ENCODE results near the gene RMND5B.

RMND5B gene

GRCh38 chr5:178114325-178115135, 16.3 kb upstream of the RMND5B start:
- no peak for TF ChIP-seq CTCF (IDR thresholded peaks at IDR 0.05; ENCODE audit: insufficient read depth, low read length, poor library complexity, severe bottlenecking)
- Histone ChIP-seq H3K4me3 (replicated peaks; ENCODE audit: low read depth, low read length) (peak overlapping the region; percentile 78), H3K27me3 (replicated peaks; ENCODE audit: control insufficient read depth, insufficient read depth, low read length) (no peaks in the 10 kb centered on the region)

GRCh38 chr5:178115136-178115813, 15.5 kb upstream of the RMND5B start:
- TF ChIP-seq CTCF (IDR thresholded peaks at IDR 0.05; ENCODE audit: insufficient read depth, low read length, poor library complexity, severe bottlenecking), result no peak
- peak overlapping the region; percentile 78 for H3K4me3 ChIP-seq (replicated peaks; ENCODE audit: low read depth, low read length)
- H3K27me3 ChIP-seq (replicated peaks; ENCODE audit: control insufficient read depth, insufficient read depth, low read length), result no peaks in the 10 kb centered on the region
- no peaks in the 10 kb centered on the region; the same call in 1 of the 2 replicates for H3K36me3 ChIP-seq (ENCODE audit: control insufficient read depth, insufficient read depth, low read length)
- DNase-seq (ENCODE audit: extremely low read depth, insufficient read length), result no peak

More at GRCh38 chr5:178114325-178115135, 16.3 kb upstream of the RMND5B start:
- peak; percentile 46 for DNase-seq (ENCODE audit: extremely low read depth, insufficient read length)
- H3K36me3 ChIP-seq (ENCODE audit: control insufficient read depth, insufficient read depth, low read length), result no peaks in the 10 kb centered on the region

- no peak for DNase-seq (ENCODE audit: extremely low read depth, insufficient read length)
- no peak for TF ChIP-seq CTCF (IDR thresholded peaks at IDR 0.05; ENCODE audit: insufficient read depth, low read length, poor library complexity, severe bottlenecking)
- Histone ChIP-seq H3K4me3 (replicated peaks; ENCODE audit: low read depth, low read length) (peak overlapping the region; percentile 78), H3K36me3 (ENCODE audit: control insufficient read depth, insufficient read depth, low read length) (no peaks in the 10 kb centered on the region; the same call in 1 of the 2 replicates), H3K27me3 (replicated peaks; ENCODE audit: control insufficient read depth, insufficient read depth, low read length) (no peaks in the 10 kb centered on the region)
These were observed 15.0 kb upstream of the RMND5B start for GRCh38 chr5:178115814-178116142.

- no peak for TF ChIP-seq CTCF (IDR thresholded peaks at IDR 0.05; ENCODE audit: insufficient read depth, low read length, poor library complexity, severe bottlenecking)
- DNase-seq (ENCODE audit: extremely low read depth, insufficient read length), result peak; percentile 83
- H3K36me3 ChIP-seq (ENCODE audit: control insufficient read depth, insufficient read depth, low read length), result no peaks in the 10 kb centered on the region; the same call in 1 of the 2 replicates
- peak overlapping the region; percentile 78 for H3K4me3 ChIP-seq (replicated peaks; ENCODE audit: low read depth, low read length)
- H3K27me3 ChIP-seq (replicated peaks; ENCODE audit: control insufficient read depth, insufficient read depth, low read length), result no peaks in the 10 kb centered on the region
These were observed 14.5 kb upstream of the RMND5B start for GRCh38 chr5:178116143-178116885.

- DNase-seq (ENCODE audit: extremely low read depth, insufficient read length), result peak; percentile 63
- peaks cover 5% of the 10 kb centered on the region for H3K36me3 ChIP-seq (ENCODE audit: control insufficient read depth, insufficient read depth, low read length)
These were observed 12.7 kb upstream of the RMND5B start for GRCh38 chr5:178117923-178118701.

More at GRCh38 chr5:178117923-178118701, 12.7 kb upstream of the RMND5B start:
- Histone ChIP-seq H3K4me3 (replicated peaks; ENCODE audit: low read depth, low read length) (peak overlapping the region; percentile 5; the same call in 1 of the 2 replicates), H3K27me3 (replicated peaks; ENCODE audit: control insufficient read depth, insufficient read depth, low read length) (no peaks in the 10 kb centered on the region)
- TF ChIP-seq CTCF (IDR thresholded peaks at IDR 0.05; ENCODE audit: insufficient read depth, low read length, poor library complexity, severe bottlenecking), result no peak

Measured in GM06990 (cell line).